OCI-LY3 (cell line): ENCODE measurements around the gene F2RL3.

Experiments
- CTCF ChIP-seq: fragments of 200-600, 300-600 bp; sonication (generic); IDR thresholded peaks from 2 replicates; pipeline ENCODE4 v1.5.1; 2014; ENCODE audit warnings: antibody characterized with exemption, low read length, low read depth
- EZH2phosphoT487 ChIP-seq: fragments of 200-600 bp; shearing (Covaris generic); IDR thresholded peaks from 2 replicates; pipeline ENCODE4 v1.6.1; 2018; ENCODE audit warnings: antibody characterized with exemption, mixed run types, low read depth

DNA sequence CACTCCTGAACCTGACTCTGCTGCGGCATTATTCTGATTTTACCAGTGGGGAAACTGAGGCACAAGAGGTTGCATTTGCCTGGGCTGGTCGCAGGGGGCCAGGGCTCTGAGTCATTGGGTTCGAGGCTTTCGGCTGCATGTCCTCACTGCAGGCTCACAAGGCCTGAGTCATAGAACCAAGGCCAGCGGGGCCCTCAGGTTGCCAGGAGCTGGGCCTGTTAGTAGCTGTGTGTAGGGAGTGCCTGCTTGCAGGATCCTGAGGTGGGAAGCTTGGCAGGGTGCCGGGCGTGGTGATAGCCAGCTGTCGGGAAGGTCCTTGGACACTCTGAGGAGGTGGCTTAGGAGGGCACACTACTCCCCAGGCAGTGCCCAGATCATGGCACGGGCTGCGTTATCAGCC, 21.6 kb upstream of the F2RL3 start:
- no peak for TF ChIP-seq CTCF
- no peak for TF ChIP-seq EZH2phosphoT487
